ENCODE results near the gene ATP11C. TPM values are rescaled to one million over a fixed set of nuclear protein-coding genes. Genes with fewer than 3 reads are reported as not detected.

The ATP11C gene
- total and polyA plus RNA-seq, 2 of the 4 experiments (the other 2 are of a cell fraction), result 19.3 to 40.0 TPM

DNA sequence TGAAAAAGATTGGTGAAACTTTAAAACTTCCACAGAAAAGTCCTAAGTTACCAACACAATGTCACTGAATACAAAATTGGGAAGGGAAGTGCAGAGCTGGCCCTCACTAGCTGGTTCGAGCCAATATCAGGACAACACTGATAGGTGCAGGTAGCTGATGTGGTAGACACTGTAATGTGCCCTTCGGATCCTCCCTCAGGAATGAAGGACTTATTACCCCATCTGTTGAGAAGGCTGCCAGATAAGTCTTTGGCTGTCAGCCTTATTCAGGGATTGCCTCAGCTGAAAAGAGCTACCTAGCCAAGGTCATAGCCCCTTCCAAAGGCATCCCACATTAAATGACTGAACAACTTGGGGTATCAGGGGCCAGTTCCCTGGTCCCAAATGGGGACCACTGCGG, 230.2 kb downstream of the ATP11C start:
- no peaks in the 10 kb centered on the region for H4K20me1 ChIP-seq (ENCODE audit: insufficient read depth, low read length)
- H3K23ac ChIP-seq (ENCODE audit: low read depth, low read length), result no peak overlapping the region
- H3K9ac ChIP-seq (ENCODE audit: low read depth, low read length), result no peak overlapping the region
- H3K4ac ChIP-seq (ENCODE audit: low read depth, low read length), result no peak overlapping the region
- CTCF ChIA-PET, result no interaction called here
- no peak overlapping the region for H4K5ac ChIP-seq (ENCODE audit: low read depth, low read length)
- H3K4me2 ChIP-seq (ENCODE audit: low read depth, low read length), result no peak overlapping the region
- no peaks in the 10 kb centered on the region for H3K9me1 ChIP-seq (ENCODE audit: insufficient read depth, low read length)
- WGBS, 2 experiments (ENCODE audit: extremely low coverage in 2 of 2, insufficient read length in 1 of 2), result 41% methylated on average over 2 of the region's 3 CpGs; no CpG with 5 or more reads in 1 of the 2 experiments
- H2BK120ac ChIP-seq (ENCODE audit: low read depth, low read length), result no peak overlapping the region
- no peak overlapping the region for H4K8ac ChIP-seq (ENCODE audit: low read depth in 2 of 2, low read length in 2 of 2)
- H2AK9ac ChIP-seq (replicated peaks; ENCODE audit: low read depth, low read length, poor library complexity), result no peak overlapping the region
- no peak overlapping the region for H2BK5ac ChIP-seq (ENCODE audit: low read depth, low read length, poor library complexity, severe bottlenecking)
- ATAC-seq (ENCODE audit: low read depth) (no peak), DNase-seq (no peak)
- no peak overlapping the region for H3K14ac ChIP-seq (replicated peaks; ENCODE audit: low read depth, low read length)
- H4K91ac ChIP-seq (ENCODE audit: insufficient read depth, low read depth, low read length), result no peak overlapping the region
- no peak overlapping the region for H2AFZ ChIP-seq (replicated peaks; ENCODE audit: low read length, poor library complexity)
- TF ChIP-seq MXI1 (IDR thresholded peaks at IDR 0.05; ENCODE audit: borderline replicate concordance, low read depth, low read length) (no peak), MAFK (IDR thresholded peaks at IDR 0.05; ENCODE audit: low read depth, low read length) (no peak), FOS (IDR thresholded peaks at IDR 0.05; ENCODE audit: low read depth, low read length) (no peak)
- no peak overlapping the region for H3K56ac ChIP-seq (ENCODE audit: extremely low read depth, insufficient read depth, low read length)
- H2BK20ac ChIP-seq (ENCODE audit: low read depth, low read length), result no peak overlapping the region
- POLR2A ChIA-PET (ENCODE audit: unreplicated experiment), result no interaction called here
- dilution Hi-C loops (cut with HindIII; ENCODE audit: low sequenced_read_pairs, unreplicated experiment), result no loop called here
- no peaks in the 10 kb centered on the region for H3K79me1 ChIP-seq (ENCODE audit: low read depth in 1 of 2, low read length in 2 of 2)
- intact Hi-C loops (cut with micrococcal nuclease), result no loop called here
- H2AK5ac ChIP-seq (ENCODE audit: low read depth, low read length), result no peak overlapping the region
- in situ Hi-C loops (cut with MboI; ENCODE audit: low sequenced_read_pairs), result no loop called here
- H3K4me1 ChIP-seq (ENCODE audit: control insufficient read depth, insufficient read depth, low read length), result no peaks in the 10 kb centered on the region
- H3K27me3 ChIP-seq (ENCODE audit: control insufficient read depth, insufficient read depth, low read length), result 0 out of 2 replicates have a peak, but pooled peaks cover 2% of the 10 kb centered on the region
- H3K9me3 ChIP-seq (ENCODE audit: control insufficient read depth, insufficient read depth, low read length), result no peaks in the 10 kb centered on the region
- no peak overlapping the region for H2BK15ac ChIP-seq (ENCODE audit: low read depth, low read length)
- no peaks in the 10 kb centered on the region for H3K36me3 ChIP-seq (ENCODE audit: control insufficient read depth, insufficient read depth, low read length)
- H3K4me3 ChIP-seq (ENCODE audit: insufficient read depth, low read depth, low read length), result no peak overlapping the region
- H3K27ac ChIP-seq (ENCODE audit: insufficient read depth, low read length), result no peak overlapping the region
- H3K18ac ChIP-seq (ENCODE audit: low read depth, low read length), result no peak overlapping the region
- BruUV-seq (replicated peaks), result no TSS peak
